H1 (cell line): ENCODE results near the gene ITGA11. TPM values are rescaled to one million over a fixed set of nuclear protein-coding genes. Genes with fewer than 3 reads are reported as not detected.

Experiments
- CTCF ChIA-PET: fragments of 300-600 bp; sonication (Branson Sonifier 250); formaldehyde crosslinking; loops from one replicate; lab custom pipeline; 2021; ENCODE audit not compliant: partially characterized antibody; lab: Charles Lee
- POLR2A ChIA-PET: fragments of 300-600 bp; sonication (Branson Sonifier 250); formaldehyde crosslinking; loops from one replicate; lab custom pipeline; 2021; ENCODE audit warnings: inconsistent platforms; ENCODE audit not compliant: partially characterized antibody; lab: Charles Lee
- DNase-seq, 2 experiments: peaks; one replicate each; pipeline versions ENCODE4 v3.0.0 to v3.0.0-alpha.2; 2010 to 2022; ENCODE audit warnings: low spot score in 2 of 2, low read depth in 1 of 2, mixed read lengths in 1 of 2
- FAIRE-seq: peaks from 2 replicates; lab custom pipeline; 2011; peaks lifted over from hg19 to GRCh38; lab: Jason Lieb, UNC
- H2AFZ ChIP-seq: 2 replicates; pipeline ENCODE4 v1.8.1; 2012; ENCODE audit warnings: low read length, inconsistent platforms
- H2AK5ac ChIP-seq: 2 replicates; pipeline ENCODE4 v1.6.1; 2013; ENCODE audit warnings: low read depth, low read length
- H2BK120ac ChIP-seq: replicated peaks from 2 replicates; pipeline ENCODE3; 2013; ENCODE audit warnings: low read depth, low read length, inconsistent platforms
- H2BK12ac ChIP-seq: 2 replicates; pipeline ENCODE4 v1.6.1; 2013; ENCODE audit warnings: low read depth, low read length
- H2BK15ac ChIP-seq: 2 replicates; pipeline ENCODE4 v1.6.1; 2013; ENCODE audit warnings: low read length
- H2BK20ac ChIP-seq: 2 replicates; pipeline ENCODE4 v1.6.1; 2013; ENCODE audit warnings: low read length
- H2BK5ac ChIP-seq: 2 replicates; pipeline ENCODE4 v1.6.1; 2013; ENCODE audit warnings: low read depth, low read length
- H3K14ac ChIP-seq: 2 replicates; pipeline ENCODE4 v1.6.1; 2013; ENCODE audit warnings: inconsistent platforms; ENCODE audit not compliant: insufficient read length
- H3K18ac ChIP-seq: 2 replicates; pipeline ENCODE4 v1.6.1; 2013; ENCODE audit warnings: low read length; ENCODE audit errors: extremely low read depth
- H3K23ac ChIP-seq: 2 replicates; pipeline ENCODE4 v1.6.1; 2013; ENCODE audit warnings: inconsistent platforms; ENCODE audit not compliant: insufficient read length
- H3K23me2 ChIP-seq: 2 replicates; pipeline ENCODE4 v1.6.1; 2013; ENCODE audit warnings: low read depth, low read length
- H3K27ac ChIP-seq: 2 replicates; pipeline ENCODE4 v1.6.1; 2011; ENCODE audit warnings: low read depth, low read length, inconsistent platforms
- H3K27me3 ChIP-seq, 4 experiments: replicated peaks in 1 of 4; 1 replicate in 1 of 4; 2 replicates in 3 of 4; pipeline versions ENCODE4 v1.6.1 to v1.8.1; 2011 to 2013; ENCODE audit warnings: low read length in 3 of 4, mild to moderate bottlenecking in 3 of 4, inconsistent platforms in 2 of 4, mixed read lengths in 2 of 4, moderate library complexity in 1 of 4; ENCODE audit not compliant: control insufficient read depth in 3 of 4, insufficient read depth in 3 of 4; ENCODE audit errors: extremely low read depth in 1 of 4
- H3K36me3 ChIP-seq, 4 experiments: 2 replicates each; pipeline versions ENCODE4 v1.6.1 to v1.8.1; 2011 to 2013; ENCODE audit warnings: mild to moderate bottlenecking in 4 of 4, low read length in 3 of 4, moderate library complexity in 2 of 4, control low read depth in 1 of 4, inconsistent platforms in 1 of 4; ENCODE audit not compliant: insufficient read depth in 4 of 4, control insufficient read depth in 2 of 4
- H3K4ac ChIP-seq: replicated peaks from 2 replicates; pipeline ENCODE3; 2013; ENCODE audit warnings: low read length, low read depth, mixed read lengths, inconsistent platforms; ENCODE audit not compliant: insufficient read length
- H3K4me1 ChIP-seq, 4 experiments: replicated peaks in 1 of 4; 1 replicate in 1 of 4; 2 replicates in 3 of 4; pipeline versions ENCODE4 v1.6.1 to v1.8.1; 2011 to 2013; ENCODE audit warnings: low read length in 3 of 4, inconsistent platforms in 2 of 4, mixed read lengths in 1 of 4; ENCODE audit not compliant: insufficient read depth in 4 of 4, control insufficient read depth in 3 of 4
- H3K4me2 ChIP-seq, 2 experiments: 2 replicates each; pipeline versions ENCODE4 v1.6.1 to v1.8.1; 2011 to 2013; ENCODE audit warnings: low read depth in 2 of 2, low read length in 2 of 2, control low read depth in 1 of 2, inconsistent platforms in 1 of 2, mild to moderate bottlenecking in 1 of 2; ENCODE audit not compliant: insufficient read depth in 1 of 2
- H3K4me3 ChIP-seq, 4 experiments: fragments of 200-600, 300-600 bp in 1 of 4; sonication (generic), shearing (Covaris generic), sonication (Bioruptor Twin) in 1 of 4; 2 replicates each; pipeline versions ENCODE4 v1.5.1 to v1.8.1; 2011 to 2016; ENCODE audit warnings: low read length in 4 of 4, low read depth in 3 of 4, control low read depth in 2 of 4, inconsistent platforms in 2 of 4, mild to moderate bottlenecking in 2 of 4, mixed read lengths in 1 of 4, moderate library complexity in 1 of 4; ENCODE audit not compliant: insufficient read depth in 2 of 4; ENCODE audit errors: extremely low read depth in 1 of 4
- H3K56ac ChIP-seq: replicated peaks from 2 replicates; pipeline ENCODE3; 2013; ENCODE audit warnings: low read depth, mild to moderate bottlenecking, mixed read lengths, low read length, inconsistent platforms; ENCODE audit not compliant: insufficient read length
- H3K79me1 ChIP-seq: 2 replicates; pipeline ENCODE4 v1.6.1; 2013; ENCODE audit warnings: low read depth, low read length, control low read depth
- H3K79me2 ChIP-seq, 2 experiments: 2 replicates each; pipeline versions ENCODE4 v1.6.1 to v1.8.1; 2012 to 2013; ENCODE audit warnings: low read length in 2 of 2, mild to moderate bottlenecking in 2 of 2, inconsistent platforms in 1 of 2; ENCODE audit not compliant: insufficient read depth in 2 of 2, control insufficient read depth in 1 of 2
- H3K9ac ChIP-seq, 4 experiments: replicated peaks in 1 of 4; 1 replicate in 1 of 4; 2 replicates in 3 of 4; pipeline versions ENCODE4 v1.6.1 to v1.8.1; 2011 to 2013; ENCODE audit warnings: low read depth in 3 of 4, low read length in 3 of 4, control low read depth in 2 of 4, mild to moderate bottlenecking in 2 of 4, moderate library complexity in 2 of 4, inconsistent platforms in 1 of 4; ENCODE audit errors: extremely low read depth in 1 of 4
- H3K9me3 ChIP-seq, 2 experiments: 2 replicates each; pipeline versions ENCODE4 v1.6.1 to v1.8.1; 2012 to 2013; ENCODE audit warnings: mild to moderate bottlenecking in 2 of 2, moderate library complexity in 2 of 2, control low read depth in 1 of 2, inconsistent platforms in 1 of 2, low read depth in 1 of 2, low read length in 1 of 2, mixed read lengths in 1 of 2; ENCODE audit not compliant: insufficient read depth in 2 of 2
- H4K20me1 ChIP-seq, 2 experiments: replicated peaks in 1 of 2; 2 replicates each; pipeline versions ENCODE3 to v1.8.1; 2011 to 2013; ENCODE audit warnings: inconsistent platforms in 2 of 2, low read length in 2 of 2, mild to moderate bottlenecking in 1 of 2; ENCODE audit not compliant: insufficient read depth in 2 of 2, control insufficient read depth in 1 of 2
- H4K5ac ChIP-seq: 2 replicates; pipeline ENCODE4 v1.6.1; 2013; ENCODE audit warnings: low read length, low read depth, mixed read lengths, inconsistent platforms; ENCODE audit not compliant: insufficient read length
- H4K8ac ChIP-seq: 2 replicates; pipeline ENCODE4 v1.8.0; 2013; ENCODE audit warnings: mild to moderate bottlenecking, moderate library complexity, low read length, inconsistent platforms; ENCODE audit not compliant: insufficient read depth; ENCODE audit errors: extremely low read depth
- H4K91ac ChIP-seq: replicated peaks from 2 replicates; pipeline ENCODE3; 2013; ENCODE audit warnings: low read length, mixed read lengths, inconsistent platforms; ENCODE audit not compliant: insufficient read length
- KDM1A ChIP-seq: fragments of 200-600, 300-600 bp; sonication (generic); IDR thresholded peaks from 2 replicates; pipeline ENCODE4 v1.7.1; 2016; ENCODE audit warnings: mild to moderate bottlenecking, low read length, borderline replicate concordance
- SIN3A ChIP-seq, 2 experiments: IDR thresholded peaks in 1 of 2; conservative IDR thresholded peaks in 1 of 2; 2 replicates each; pipeline ENCODE4 v1.6.1; 2011 to 2012; ENCODE audit warnings: low read length in 2 of 2, improper control_type of control experiment in 1 of 2, low read depth in 1 of 2, mild to moderate bottlenecking in 1 of 2
- WGBS, 2 experiments: shearing (Covaris generic) in 1 of 2; methylation state at CpG; one replicate each; pipeline versions ENCODE4 v1.1.6 to v1.1.7; 2013 to 2015; ENCODE audit warnings: low lambda C conversion rate in 2 of 2, mixed read lengths in 2 of 2, inconsistent platforms in 1 of 2, low coverage in 1 of 2, missing lambda C conversion rate in 1 of 2; ENCODE audit not compliant: insufficient replicate concordance in 2 of 2, insufficient coverage in 1 of 2, insufficient read length in 1 of 2; ENCODE audit errors: extremely low coverage in 1 of 2, missing lambda C conversion rate in 1 of 2; 5-methylcytosine and 5-hydroxymethylcytosine counted together
- polyA plus RNA-seq, 7 experiments: library from polyadenylated mRNA; depleted of rRNA in 3 of 7; stranded (reverse) in 5 of 7; unstranded in 2 of 7; fragments of >200 nt in 5 of 7; fragments of 200-250 nt in 2 of 7; gene quantifications; 1 replicate in 5 of 7; 2 replicates in 1 of 7; 4 replicates in 1 of 7; pipeline versions ENCODE4 v1.2.1 to v1.2.3, GENCODE V29; 2011 to 2013; ENCODE audit warnings: missing spikeins in 2 of 7, mixed read lengths in 2 of 7
- total RNA-seq: library from RNA; stranded (reverse); fragmentation: NEBNext Ultra II Directional; extraction: Animal tissue kit (Norgen Biotek cat#: 25700); gene quantifications from 2 replicates; pipeline ENCODE4 v1.2.1, GENCODE V29; 2021

Gene ITGA11
- total and polyA plus RNA-seq, 2 of the 8 experiments (the other 6 are each of a cell fraction or from before 2014, with no cell fraction given): 0.05 to 0.06 TPM

- no peak overlapping the region for H3K27ac ChIP-seq
- H2BK12ac ChIP-seq: no peak overlapping the region
- H4K20me1 ChIP-seq: no peaks in the 10 kb centered on the region
- H3K4me2 ChIP-seq: no peak overlapping the region
- H3K14ac ChIP-seq: no peak overlapping the region
- H3K23ac ChIP-seq: no peak overlapping the region
- no peak overlapping the region for H3K18ac ChIP-seq
- H4K5ac ChIP-seq: no peak overlapping the region
- no peak for FAIRE-seq
- no peaks in the 10 kb centered on the region; a peak in 1 of 7 replicates for H3K27me3 ChIP-seq
- no peaks in the 10 kb centered on the region for H3K9me3 ChIP-seq
- no peak for TF ChIP-seq SIN3A (conservative IDR thresholded peaks at IDR 0.05 in 1 of 2, IDR thresholded peaks at IDR 0.05 in 1 of 2; ENCODE audit: low read depth in 1 of 2, low read length in 2 of 2)
- TF ChIP-seq KDM1A: no peak
- no peak overlapping the region for H2BK5ac ChIP-seq
- no peak overlapping the region for H4K8ac ChIP-seq
- no peak overlapping the region for H3K9ac ChIP-seq
- no peaks in the 10 kb centered on the region for H3K79me2 ChIP-seq
- POLR2A ChIA-PET: no interaction called here
- H2BK15ac ChIP-seq: no peak overlapping the region
- H2BK20ac ChIP-seq: no peak overlapping the region
- DNase-seq: no peak
- H3K4me3 ChIP-seq: no peak overlapping the region
- 78% methylated on average over 2 of the region's 2 CpGs; no CpG with 5 or more reads in 1 of the 2 experiments for WGBS, 2 experiments
- no peak overlapping the region for H3K56ac ChIP-seq
- no peaks in the 10 kb centered on the region for H3K36me3 ChIP-seq
- H3K4me1 ChIP-seq: no peaks in the 10 kb centered on the region
- no peak overlapping the region for H2BK120ac ChIP-seq
- H2AK5ac ChIP-seq: no peak overlapping the region
- H3K79me1 ChIP-seq: no peaks in the 10 kb centered on the region
- no peak overlapping the region for H2AFZ ChIP-seq
- H4K91ac ChIP-seq: no peak overlapping the region
- H3K23me2 ChIP-seq: no peaks in the 10 kb centered on the region
- no peak overlapping the region for H3K4ac ChIP-seq
- CTCF ChIA-PET: no interaction called here
Observed at GRCh38 chr15:68460166-68460565, 28.2 kb upstream of the ITGA11 start.
